ENCODE data around the gene OIP5.
"Not testable (repeated sequence)": the region's sequence is repeated elsewhere in the genome, so short reads cannot be mapped to it uniquely, and the experiment has no call there.

Gene OIP5

GRCh38 chr15:41331833-41332193 is 578 bp downstream of the OIP5 start:
- intact Hi-C loops (cut with micrococcal nuclease) = no loop called here
- no peaks in the 10 kb centered on the region for H3K9me3 Mint-ChIP-seq
- peak overlapping the region; percentile 93 for H3K27ac Mint-ChIP-seq
- H3K4me1 Mint-ChIP-seq (ENCODE audit: low read depth) = peaks cover 26% of the 10 kb centered on the region
- H3K36me3 Mint-ChIP-seq (ENCODE audit: low read depth) = peaks cover 12% of the 10 kb centered on the region
- H3K27me3 Mint-ChIP-seq = no peaks in the 10 kb centered on the region
- peak overlapping the region; percentile 99 for H3K4me3 Mint-ChIP-seq

- no peaks in the 10 kb centered on the region for H3K9me3 Mint-ChIP-seq
- H3K36me3 Mint-ChIP-seq (ENCODE audit: low read depth) = peaks cover 12% of the 10 kb centered on the region
- H3K4me1 Mint-ChIP-seq (ENCODE audit: low read depth) = peaks cover 23% of the 10 kb centered on the region
- H3K27me3 Mint-ChIP-seq = no peaks in the 10 kb centered on the region
- H3K4me3 Mint-ChIP-seq = no peak overlapping the region
- intact Hi-C loops (cut with micrococcal nuclease) = no loop called here
- H3K27ac Mint-ChIP-seq = no peak overlapping the region
Measured at GRCh38 chr15:41331281-41331680, 1.1 kb downstream of the OIP5 start.

- Mint-ChIP-seq H3K27me3 (no peaks in the 10 kb centered on the region), H3K9me3 (no peaks in the 10 kb centered on the region), H3K27ac (no peak overlapping the region), H3K4me3 (no peak overlapping the region), H3K4me1 (ENCODE audit: low read depth) (no peaks in the 10 kb centered on the region), H3K36me3 (ENCODE audit: low read depth) (peaks cover 10% of the 10 kb centered on the region)
- intact Hi-C loops (cut with micrococcal nuclease) = no loop called here
Measured at GRCh38 chr15:41323611-41324010, 8.8 kb downstream of the OIP5 start.

- intact Hi-C loops (cut with micrococcal nuclease); H3K36me3 Mint-ChIP-seq (ENCODE audit: low read depth); H3K9me3 Mint-ChIP-seq: not testable (repeated sequence)
Measured at GRCh38 chr15:41320805-41321330, 11.5 kb downstream of the OIP5 start.

GRCh38 chr15:41309226-41309905 is 23.0 kb downstream of the OIP5 start:
- H3K27ac Mint-ChIP-seq = no peak overlapping the region

More at GRCh38 chr15:41320805-41321330, 11.5 kb downstream of the OIP5 start:
- not testable (repeated sequence) for H3K4me1 Mint-ChIP-seq (ENCODE audit: low read depth); H3K4me3 Mint-ChIP-seq; H3K27me3 Mint-ChIP-seq; H3K27ac Mint-ChIP-seq

GRCh38 chr15:41307679-41308078 is 24.7 kb downstream of the OIP5 start:
- H3K36me3 Mint-ChIP-seq (ENCODE audit: low read depth) = peaks cover 29% of the 10 kb centered on the region

More at GRCh38 chr15:41309226-41309905, 23.0 kb downstream of the OIP5 start:
- peaks cover 4% of the 10 kb centered on the region for H3K4me1 Mint-ChIP-seq (ENCODE audit: low read depth)
- H3K4me3 Mint-ChIP-seq = no peak overlapping the region
- intact Hi-C loops (cut with micrococcal nuclease) = no loop called here
- H3K9me3 Mint-ChIP-seq = no peaks in the 10 kb centered on the region
- no peaks in the 10 kb centered on the region for H3K27me3 Mint-ChIP-seq
- peaks cover 33% of the 10 kb centered on the region for H3K36me3 Mint-ChIP-seq (ENCODE audit: low read depth)

GRCh38 chr15:41304149-41304770 is 28.1 kb downstream of the OIP5 start:
- Mint-ChIP-seq H3K27ac (no peak overlapping the region), H3K9me3 (no peaks in the 10 kb centered on the region), H3K4me3 (no peak overlapping the region), H3K36me3 (ENCODE audit: low read depth) (peaks cover 26% of the 10 kb centered on the region), H3K27me3 (no peaks in the 10 kb centered on the region), H3K4me1 (ENCODE audit: low read depth) (peaks cover 5% of the 10 kb centered on the region)
- intact Hi-C loops (cut with micrococcal nuclease) = no loop called here

More at GRCh38 chr15:41307679-41308078, 24.7 kb downstream of the OIP5 start:
- Mint-ChIP-seq H3K27me3 (no peaks in the 10 kb centered on the region), H3K9me3 (no peaks in the 10 kb centered on the region), H3K4me3 (no peak overlapping the region), H3K4me1 (ENCODE audit: low read depth) (peaks cover 5% of the 10 kb centered on the region), H3K27ac (no peak overlapping the region)
- intact Hi-C loops (cut with micrococcal nuclease) = no loop called here

- no peak overlapping the region for H3K27ac Mint-ChIP-seq
- intact Hi-C loops (cut with micrococcal nuclease) = no loop called here
- H3K4me1 Mint-ChIP-seq (ENCODE audit: low read depth) = peaks cover 5% of the 10 kb centered on the region
- peaks cover 43% of the 10 kb centered on the region for H3K36me3 Mint-ChIP-seq (ENCODE audit: low read depth)
- H3K4me3 Mint-ChIP-seq = no peak overlapping the region
- H3K27me3 Mint-ChIP-seq = no peaks in the 10 kb centered on the region
- no peaks in the 10 kb centered on the region for H3K9me3 Mint-ChIP-seq
Measured at GRCh38 chr15:41301587-41301986, 30.8 kb downstream of the OIP5 start.

GRCh38 chr15:41301139-41301538 is 31.3 kb downstream of the OIP5 start:
- intact Hi-C loops (cut with micrococcal nuclease); H3K4me1 Mint-ChIP-seq (ENCODE audit: low read depth); H3K27ac Mint-ChIP-seq; H3K4me3 Mint-ChIP-seq; H3K27me3 Mint-ChIP-seq; H3K9me3 Mint-ChIP-seq: not testable (repeated sequence)
- peaks cover 48% of the 10 kb centered on the region for H3K36me3 Mint-ChIP-seq (ENCODE audit: low read depth)

- Mint-ChIP-seq H3K27me3 (no peaks in the 10 kb centered on the region), H3K4me3 (no peak overlapping the region), H3K27ac (peak overlapping the region; percentile 81), H3K9me3 (no peaks in the 10 kb centered on the region), H3K4me1 (ENCODE audit: low read depth) (peaks cover 20% of the 10 kb centered on the region), H3K36me3 (ENCODE audit: low read depth) (peaks cover 59% of the 10 kb centered on the region)
- intact Hi-C loops (cut with micrococcal nuclease) = no loop called here
Measured at GRCh38 chr15:41292521-41292920, 39.9 kb downstream of the OIP5 start.

GRCh38 chr15:41291065-41291631 is 41.2 kb downstream of the OIP5 start:
- Mint-ChIP-seq H3K36me3 (ENCODE audit: low read depth) (peaks cover 59% of the 10 kb centered on the region), H3K27me3 (no peaks in the 10 kb centered on the region), H3K9me3 (no peaks in the 10 kb centered on the region), H3K27ac (peak overlapping the region; percentile 81), H3K4me1 (ENCODE audit: low read depth) (peaks cover 29% of the 10 kb centered on the region), H3K4me3 (peak overlapping the region; percentile 23)
- intact Hi-C loops (cut with micrococcal nuclease) = no loop called here

- Mint-ChIP-seq H3K27ac (no peak overlapping the region), H3K9me3 (no peaks in the 10 kb centered on the region), H3K4me1 (ENCODE audit: low read depth) (peaks cover 36% of the 10 kb centered on the region), H3K4me3 (no peak overlapping the region), H3K27me3 (no peaks in the 10 kb centered on the region), H3K36me3 (ENCODE audit: low read depth) (peaks cover 59% of the 10 kb centered on the region)
- intact Hi-C loops (cut with micrococcal nuclease) = loop anchor here (10.0 kb wide), 1 partner anchor 115 kb away; the partner anchor contains the start of gene NDUFAF1
Measured at GRCh38 chr15:41289953-41290352, 42.4 kb downstream of the OIP5 start.

GRCh38 chr15:41288464-41288863 is 43.9 kb downstream of the OIP5 start:
- H3K9me3 Mint-ChIP-seq = no peaks in the 10 kb centered on the region
- H3K4me1 Mint-ChIP-seq (ENCODE audit: low read depth) = peaks cover 42% of the 10 kb centered on the region
- no peak overlapping the region for H3K4me3 Mint-ChIP-seq
- H3K27me3 Mint-ChIP-seq = no peaks in the 10 kb centered on the region
- H3K27ac Mint-ChIP-seq = no peak overlapping the region
- peaks cover 59% of the 10 kb centered on the region for H3K36me3 Mint-ChIP-seq (ENCODE audit: low read depth)
- intact Hi-C loops (cut with micrococcal nuclease) = loop anchor here (10.0 kb wide), 1 partner anchor 116 kb away; the partner anchor contains the start of gene NDUFAF1

- Mint-ChIP-seq H3K4me3 (no peak overlapping the region), H3K27ac (peak overlapping the region; percentile 46), H3K27me3 (no peaks in the 10 kb centered on the region), H3K9me3 (no peaks in the 10 kb centered on the region), H3K36me3 (ENCODE audit: low read depth) (peaks cover 62% of the 10 kb centered on the region), H3K4me1 (ENCODE audit: low read depth) (peaks cover 39% of the 10 kb centered on the region)
- intact Hi-C loops (cut with micrococcal nuclease) = loop anchor here (1.0 to 10.0 kb wide), 2 partner anchors 47 to 118 kb away; partner anchors contain the start of gene NDUFAF1
Measured at GRCh38 chr15:41286665-41287333, 45.6 kb downstream of the OIP5 start.

All from dendritic cell treated with granulocyte-macrophage colony-stimulating factor and Interleukin-4, amounts not matched to agents 40 ng/mL and 50 ng/mL, for 4 days (primary cell).